ENCODE data around the gene PCDH20. TPM values are rescaled to one million over a fixed set of nuclear protein-coding genes. Genes with fewer than 3 reads are reported as not detected.

PCDH20 gene, protein sequence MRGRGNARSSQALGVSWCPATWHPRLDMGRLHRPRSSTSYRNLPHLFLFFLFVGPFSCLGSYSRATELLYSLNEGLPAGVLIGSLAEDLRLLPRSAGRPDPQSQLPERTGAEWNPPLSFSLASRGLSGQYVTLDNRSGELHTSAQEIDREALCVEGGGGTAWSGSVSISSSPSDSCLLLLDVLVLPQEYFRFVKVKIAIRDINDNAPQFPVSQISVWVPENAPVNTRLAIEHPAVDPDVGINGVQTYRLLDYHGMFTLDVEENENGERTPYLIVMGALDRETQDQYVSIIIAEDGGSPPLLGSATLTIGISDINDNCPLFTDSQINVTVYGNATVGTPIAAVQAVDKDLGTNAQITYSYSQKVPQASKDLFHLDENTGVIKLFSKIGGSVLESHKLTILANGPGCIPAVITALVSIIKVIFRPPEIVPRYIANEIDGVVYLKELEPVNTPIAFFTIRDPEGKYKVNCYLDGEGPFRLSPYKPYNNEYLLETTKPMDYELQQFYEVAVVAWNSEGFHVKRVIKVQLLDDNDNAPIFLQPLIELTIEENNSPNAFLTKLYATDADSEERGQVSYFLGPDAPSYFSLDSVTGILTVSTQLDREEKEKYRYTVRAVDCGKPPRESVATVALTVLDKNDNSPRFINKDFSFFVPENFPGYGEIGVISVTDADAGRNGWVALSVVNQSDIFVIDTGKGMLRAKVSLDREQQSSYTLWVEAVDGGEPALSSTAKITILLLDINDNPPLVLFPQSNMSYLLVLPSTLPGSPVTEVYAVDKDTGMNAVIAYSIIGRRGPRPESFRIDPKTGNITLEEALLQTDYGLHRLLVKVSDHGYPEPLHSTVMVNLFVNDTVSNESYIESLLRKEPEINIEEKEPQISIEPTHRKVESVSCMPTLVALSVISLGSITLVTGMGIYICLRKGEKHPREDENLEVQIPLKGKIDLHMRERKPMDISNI
- 0.36 TPM in 1 of 2 replicates, not detected in the other for total RNA-seq (ENCODE audit: low replicate concordance)

DNA sequence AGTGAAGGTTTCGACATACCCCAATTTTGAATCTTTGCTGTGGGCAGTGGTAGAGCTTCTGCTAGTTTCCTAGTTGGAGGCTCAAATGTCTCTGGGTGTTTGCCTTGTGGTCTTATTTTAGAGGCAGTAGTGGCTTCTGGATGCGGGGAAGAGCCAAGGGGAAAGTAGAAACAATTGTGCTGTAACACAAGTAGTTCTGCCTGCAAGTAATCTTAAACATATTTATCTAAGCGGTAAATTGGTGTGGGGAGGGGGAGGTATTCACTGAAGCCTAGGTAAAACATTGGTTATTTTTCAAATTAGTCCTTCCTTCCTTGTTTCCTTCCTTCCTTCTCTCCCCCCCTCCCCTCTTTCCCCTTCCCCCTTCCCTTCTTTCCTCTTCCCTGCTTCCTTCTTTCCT is at the start of gene PCDH20:
Gene PCDH20 (minus strand): TSS at position 101 of the 400 bp plus-strand sequence. CDS start 691 bp downstream, outside the sequence.
- H3K4me3 ChIP-seq (ENCODE audit: low read depth, low read length), result no peak within 1 kb of the TSS
- TF ChIP-seq, protein P1, sequence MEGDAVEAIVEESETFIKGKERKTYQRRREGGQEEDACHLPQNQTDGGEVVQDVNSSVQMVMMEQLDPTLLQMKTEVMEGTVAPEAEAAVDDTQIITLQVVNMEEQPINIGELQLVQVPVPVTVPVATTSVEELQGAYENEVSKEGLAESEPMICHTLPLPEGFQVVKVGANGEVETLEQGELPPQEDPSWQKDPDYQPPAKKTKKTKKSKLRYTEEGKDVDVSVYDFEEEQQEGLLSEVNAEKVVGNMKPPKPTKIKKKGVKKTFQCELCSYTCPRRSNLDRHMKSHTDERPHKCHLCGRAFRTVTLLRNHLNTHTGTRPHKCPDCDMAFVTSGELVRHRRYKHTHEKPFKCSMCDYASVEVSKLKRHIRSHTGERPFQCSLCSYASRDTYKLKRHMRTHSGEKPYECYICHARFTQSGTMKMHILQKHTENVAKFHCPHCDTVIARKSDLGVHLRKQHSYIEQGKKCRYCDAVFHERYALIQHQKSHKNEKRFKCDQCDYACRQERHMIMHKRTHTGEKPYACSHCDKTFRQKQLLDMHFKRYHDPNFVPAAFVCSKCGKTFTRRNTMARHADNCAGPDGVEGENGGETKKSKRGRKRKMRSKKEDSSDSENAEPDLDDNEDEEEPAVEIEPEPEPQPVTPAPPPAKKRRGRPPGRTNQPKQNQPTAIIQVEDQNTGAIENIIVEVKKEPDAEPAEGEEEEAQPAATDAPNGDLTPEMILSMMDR (IDR thresholded peaks at IDR 0.05; ENCODE audit: insufficient read depth, low read length), result no peak
- DNase-seq (ENCODE audit: low read depth), result no peak

- TF ChIP-seq, protein P1 (IDR thresholded peaks at IDR 0.05; ENCODE audit: insufficient read depth, low read length), result no peak
These were observed 47.4 kb upstream of the PCDH20 start for GRCh38 chr13:61463024-61463423.

GRCh38 chr13:61453121-61453520 is 37.5 kb upstream of the PCDH20 start:
- no peak overlapping the region for H3K4me3 ChIP-seq (ENCODE audit: low read depth, low read length)
- no peak for DNase-seq (ENCODE audit: low read depth)
- TF ChIP-seq, protein P1 (IDR thresholded peaks at IDR 0.05; ENCODE audit: insufficient read depth, low read length), result no peak

More at GRCh38 chr13:61463024-61463423, 47.4 kb upstream of the PCDH20 start:
- no peak overlapping the region for H3K4me3 ChIP-seq (ENCODE audit: low read depth, low read length)
- DNase-seq (ENCODE audit: low read depth), result no peak

DNA sequence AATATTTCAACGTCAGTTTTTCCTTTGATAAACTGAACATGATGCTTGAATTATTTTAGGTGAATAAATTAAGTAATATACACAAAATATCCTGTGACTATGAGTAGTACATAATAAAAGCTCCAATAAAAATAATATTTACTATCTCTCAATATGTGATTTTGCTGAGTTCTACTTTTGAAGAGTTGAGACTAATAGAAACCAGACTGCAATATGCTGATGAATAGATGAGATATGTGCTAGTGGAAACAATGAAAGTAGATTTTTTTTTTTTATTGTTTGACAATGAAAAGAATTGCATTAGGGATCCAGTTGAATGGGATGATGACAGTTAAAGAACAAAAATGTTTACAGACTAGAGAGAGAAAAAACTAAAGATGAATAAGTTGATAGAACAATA is 16.4 kb upstream of the PCDH20 start:
- H3K4me3 ChIP-seq (ENCODE audit: low read depth, low read length), result no peak overlapping the region
- DNase-seq (ENCODE audit: low read depth), result no peak
- TF ChIP-seq, protein P1 (IDR thresholded peaks at IDR 0.05; ENCODE audit: insufficient read depth, low read length), result no peak

DNA sequence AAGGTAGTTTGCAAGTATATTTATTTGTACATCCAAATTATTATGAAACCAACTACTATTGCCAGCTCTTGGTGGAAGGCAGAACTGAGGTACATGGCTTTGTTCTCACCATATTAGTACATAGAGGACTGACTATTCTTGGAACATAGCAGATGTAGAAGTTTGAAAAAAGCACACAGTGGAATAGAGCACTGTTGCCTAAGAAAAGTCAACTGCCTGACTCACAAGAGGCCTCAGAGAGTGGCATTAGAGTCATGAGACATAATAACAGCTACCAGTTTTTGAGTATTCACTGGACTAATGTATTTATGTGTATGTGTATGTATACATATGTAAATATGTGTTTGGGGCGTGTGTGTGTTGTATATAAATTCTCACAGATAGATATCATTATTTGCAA is 8.3 kb upstream of the PCDH20 start:
- no peak overlapping the region for H3K4me3 ChIP-seq (ENCODE audit: low read depth, low read length)
- no peak for DNase-seq (ENCODE audit: low read depth)
- TF ChIP-seq, protein P1 (IDR thresholded peaks at IDR 0.05; ENCODE audit: insufficient read depth, low read length), result no peak

- no peak for DNase-seq (ENCODE audit: low read depth)
- TF ChIP-seq, protein P1 (IDR thresholded peaks at IDR 0.05; ENCODE audit: insufficient read depth, low read length), result no peak
- no peak overlapping the region for H3K4me3 ChIP-seq (ENCODE audit: low read depth, low read length)
These were observed 1.5 kb upstream of the PCDH20 start for GRCh38 chr13:61417086-61417570.

Measured in fibroblast of the aortic adventitia (primary cell).